Endothelial cell of umbilical vein (primary cell): Measurements from ENCODE around the gene SRGN. TPM values are rescaled to one million over a fixed set of nuclear protein-coding genes. Genes with fewer than 3 reads are reported as not detected.

Experiments used
- BruUV-seq: library from RNA; stranded (reverse); fragments of 400-500 nt; replicated peaks from 2 replicates; lab custom pipeline; 2021; lab: Mats Ljungman, UMichigan
- CTCF ChIA-PET: fragments of 300-600, 350-600 bp; sonication (Branson Sonifier 250); formaldehyde crosslinking; loops from one replicate; lab custom pipeline; 2021; ENCODE audit warnings: antibody characterized with exemption, inconsistent platforms; lab: Charles Lee
- POLR2A ChIA-PET: fragments of 300-600, 350-600 bp; sonication (Branson Sonifier 250); formaldehyde crosslinking; loops from one replicate; lab custom pipeline; 2021; ENCODE audit warnings: antibody characterized with exemption, inconsistent platforms; lab: Charles Lee
- DNase-seq: peaks from one replicate; pipeline ENCODE4 v3.0.0-alpha.2; 2011; ENCODE audit warnings: low read depth, low spot score
- FAIRE-seq: peaks from 2 replicates; lab custom pipeline; 2011; peaks lifted over from hg19 to GRCh38; lab: Jason Lieb, UNC
- H2AFZ ChIP-seq: 2 replicates; pipeline ENCODE4 v1.6.0; 2012; ENCODE audit warnings: low read depth, low read length, control low read depth, inconsistent platforms
- H3K27ac ChIP-seq: 2 replicates; pipeline ENCODE4 v1.5.1; 2011; ENCODE audit warnings: low read depth, mild to moderate bottlenecking, control low read depth, low read length, moderate library complexity; ENCODE audit not compliant: insufficient read depth
- H3K27me3 ChIP-seq, 2 experiments: 2 replicates each; pipeline versions ENCODE4 v1.6.0 to v1.6.1; 2011; ENCODE audit warnings: low read length in 2 of 2, mixed read lengths in 1 of 2; ENCODE audit not compliant: control insufficient read depth in 2 of 2, insufficient read depth in 2 of 2
- H3K36me3 ChIP-seq, 2 experiments: 2 replicates in 1 of 2; 3 replicates in 1 of 2; pipeline ENCODE4 v1.5.1; 2011; ENCODE audit warnings: low read length in 2 of 2, mild to moderate bottlenecking in 1 of 2, moderate library complexity in 1 of 2; ENCODE audit not compliant: control insufficient read depth in 2 of 2, insufficient read depth in 2 of 2; ENCODE audit errors: extremely low read depth in 1 of 2
- H3K4me1 ChIP-seq: 3 replicates; pipeline ENCODE4 v1.5.1; 2011; ENCODE audit warnings: mild to moderate bottlenecking, low read length; ENCODE audit not compliant: control insufficient read depth, insufficient read depth; ENCODE audit errors: extremely low read depth
- H3K4me2 ChIP-seq: 2 replicates; pipeline ENCODE4 v1.6.1; 2011; ENCODE audit warnings: low read length, control low read depth, mixed read lengths; ENCODE audit not compliant: insufficient read depth
- H3K4me3 ChIP-seq, 3 experiments: fragments of 200-600 bp in 1 of 3; sonication (generic), shearing (Covaris generic) in 1 of 3; replicated peaks in 1 of 3; 2 replicates each; pipeline ENCODE4 v1.5.1; 2011 to 2016; ENCODE audit warnings: control low read depth in 3 of 3, low read length in 3 of 3, mild to moderate bottlenecking in 2 of 3, inconsistent platforms in 1 of 3, low read depth in 1 of 3, moderate library complexity in 1 of 3; ENCODE audit not compliant: insufficient read depth in 1 of 3
- H3K79me2 ChIP-seq: 2 replicates; pipeline ENCODE4 v1.6.0; 2012; ENCODE audit warnings: low read length, inconsistent platforms; ENCODE audit not compliant: control insufficient read depth, insufficient read depth
- H3K9ac ChIP-seq: replicated peaks from 2 replicates; pipeline ENCODE3; 2011; ENCODE audit warnings: low read length, control low read depth; ENCODE audit not compliant: insufficient read depth; ENCODE audit errors: extremely low read depth
- H3K9me1 ChIP-seq: replicated peaks from 3 replicates; pipeline ENCODE4 v1.6.0; 2011; ENCODE audit warnings: mild to moderate bottlenecking, low read length; ENCODE audit not compliant: control insufficient read depth, insufficient read depth; ENCODE audit errors: extremely low read depth
- H3K9me3 ChIP-seq: replicated peaks from 2 replicates; pipeline ENCODE4 v1.5.1; 2012; ENCODE audit warnings: low read length, inconsistent platforms; ENCODE audit not compliant: control insufficient read depth, insufficient read depth
- H4K20me1 ChIP-seq: replicated peaks from 2 replicates; pipeline ENCODE3; 2011; ENCODE audit warnings: mild to moderate bottlenecking, low read length; ENCODE audit not compliant: control insufficient read depth, insufficient read depth; ENCODE audit errors: extremely low read depth
- CTCF ChIP-seq, 2 donors: IDR thresholded peaks; 1 replicate in 1 of 2; 2 replicates in 1 of 2; pipeline ENCODE4 v1.5.1; 2011; ENCODE audit warnings: low read length in 2 of 2, mild to moderate bottlenecking in 2 of 2, moderate library complexity in 2 of 2, control low read depth in 1 of 2, inconsistent platforms in 1 of 2, low read depth in 1 of 2; ENCODE audit not compliant: insufficient read depth in 1 of 2; ENCODE audit errors: extremely low read depth in 1 of 2
- EZH2 ChIP-seq: IDR thresholded peaks from 2 replicates; pipeline ENCODE4 v1.6.1; 2012; ENCODE audit warnings: borderline replicate concordance, low read depth, mild to moderate bottlenecking, moderate library complexity, low read length, inconsistent platforms; ENCODE audit not compliant: severe bottlenecking
- FOS ChIP-seq: IDR thresholded peaks from 2 replicates; pipeline ENCODE4 v1.6.1; 2011; ENCODE audit warnings: mild to moderate bottlenecking, low read length, moderate library complexity, borderline replicate concordance; ENCODE audit not compliant: insufficient read depth
- GATA2 ChIP-seq: IDR thresholded peaks from 2 replicates; pipeline ENCODE4 v1.7.0; 2011; ENCODE audit warnings: low read depth, mild to moderate bottlenecking, moderate library complexity, mixed read lengths, low read length; ENCODE audit not compliant: insufficient read length, insufficient read depth
- JUN ChIP-seq: IDR thresholded peaks from 2 replicates; pipeline ENCODE4 v1.6.1; 2011; ENCODE audit warnings: borderline replicate concordance, low read depth; ENCODE audit not compliant: insufficient read length, insufficient read depth
- MAX ChIP-seq: IDR thresholded peaks from 2 replicates; pipeline ENCODE4 v1.6.1; 2011; ENCODE audit not compliant: insufficient read depth, insufficient read length
- MYC ChIP-seq: IDR thresholded peaks from one replicate; pipeline ENCODE4 v1.6.1; 2011; ENCODE audit warnings: mild to moderate bottlenecking, low read depth, low read length
- POLR2A ChIP-seq: IDR thresholded peaks from 2 replicates; pipeline ENCODE4 v1.6.1; 2012; ENCODE audit warnings: low read depth, mild to moderate bottlenecking, control low read depth, low read length
- POLR2AphosphoS5 ChIP-seq: IDR thresholded peaks from 2 replicates; pipeline ENCODE4 v1.6.1; 2012; ENCODE audit warnings: low read depth, mild to moderate bottlenecking, control low read depth, low read length, moderate library complexity; ENCODE audit not compliant: insufficient read depth
- dilution Hi-C: fragments of 300-500 bp; cut with MboI; formaldehyde crosslinking; loops from one replicate; pipeline ENCODE4 v1.15.0; 2019; ENCODE audit warnings: low sequenced_read_pairs; ENCODE audit not compliant: extremely low pct_ligation_motif_present
- intact Hi-C: fragments of 100-400 bp; cut with micrococcal nuclease; formaldehyde crosslinking; loops from one replicate; pipeline ENCODE4 v1.10.0; 2022
- polyA plus RNA-seq, 4 experiments: library from polyadenylated mRNA; depleted of rRNA in 3 of 4; stranded (reverse) in 3 of 4; unstranded in 1 of 4; fragments of >200 nt; gene quantifications; 2 replicates each; pipeline versions ENCODE4 v1.2.1 to v1.2.3, GENCODE V29; 2011 to 2012; ENCODE audit warnings: missing spikeins in 1 of 4
- total RNA-seq: library from RNA; stranded (reverse); gene quantifications from 2 replicates; pipeline ENCODE4 v1.2.3, GENCODE V29; 2021

Gene SRGN
- total and polyA plus RNA-seq, 2 donors (not counting 3 experiments of a cell fraction or from before 2014, with no cell fraction given): 384 to 450 TPM

GRCh38 chr10:69130251-69130650 is 42.3 kb downstream of the SRGN start:
- Histone ChIP-seq H3K9me3 (no peaks in the 10 kb centered on the region), H3K27me3 (no peaks in the 10 kb centered on the region), H3K79me2 (peaks cover 76% of the 10 kb centered on the region), H2AFZ (no peak overlapping the region), H3K27ac (no peak overlapping the region), H3K9ac (no peak overlapping the region), H3K9me1 (no peaks in the 10 kb centered on the region), H3K4me3 (no peak overlapping the region), H4K20me1 (peaks cover 7% of the 10 kb centered on the region), H3K4me2 (no peak overlapping the region), H3K4me1 (peaks cover 7% of the 10 kb centered on the region), H3K36me3 (peaks cover 5 to 8% of the 10 kb centered on the region in 2 experiments)
- POLR2A ChIA-PET: no interaction called here
- no peak for DNase-seq
- no TSS peak for BruUV-seq
- no peak for TF ChIP-seq EZH2
- TF ChIP-seq JUN: no peak
- no peak for TF ChIP-seq POLR2A
- no peak for TF ChIP-seq MAX
- no peak for TF ChIP-seq MYC
- TF ChIP-seq CTCF (IDR thresholded peaks at IDR 0.05; ENCODE audit: extremely low read depth in 1 of 2, insufficient read depth in 1 of 2, low read depth in 1 of 2, low read length in 2 of 2): no peak
- no peak for TF ChIP-seq GATA2
- no peak for TF ChIP-seq POLR2AphosphoS5
- TF ChIP-seq FOS: no peak
- no peak for FAIRE-seq
- intact Hi-C loops: no loop called here
- CTCF ChIA-PET: interaction anchor here (1.2 kb wide), 1 partner anchor 125 kb away, joined by 3 read pairs; no protein-coding TSS in a partner anchor
- dilution Hi-C loops: no loop called here
